ENCODE measurements around the gene ATP5F1E. TPM values are rescaled to one million over a fixed set of nuclear protein-coding genes. Genes with fewer than 3 reads are reported as not detected.
A peak's percentile ranks its signal among the peaks of the same experiment; 100 is the strongest.

The ATP5F1E gene
- total RNA-seq, 6 experiments from 2014 or later = 75.0 to 91.4 (median 84.4) TPM

- TF ChIP-seq, protein P1, sequence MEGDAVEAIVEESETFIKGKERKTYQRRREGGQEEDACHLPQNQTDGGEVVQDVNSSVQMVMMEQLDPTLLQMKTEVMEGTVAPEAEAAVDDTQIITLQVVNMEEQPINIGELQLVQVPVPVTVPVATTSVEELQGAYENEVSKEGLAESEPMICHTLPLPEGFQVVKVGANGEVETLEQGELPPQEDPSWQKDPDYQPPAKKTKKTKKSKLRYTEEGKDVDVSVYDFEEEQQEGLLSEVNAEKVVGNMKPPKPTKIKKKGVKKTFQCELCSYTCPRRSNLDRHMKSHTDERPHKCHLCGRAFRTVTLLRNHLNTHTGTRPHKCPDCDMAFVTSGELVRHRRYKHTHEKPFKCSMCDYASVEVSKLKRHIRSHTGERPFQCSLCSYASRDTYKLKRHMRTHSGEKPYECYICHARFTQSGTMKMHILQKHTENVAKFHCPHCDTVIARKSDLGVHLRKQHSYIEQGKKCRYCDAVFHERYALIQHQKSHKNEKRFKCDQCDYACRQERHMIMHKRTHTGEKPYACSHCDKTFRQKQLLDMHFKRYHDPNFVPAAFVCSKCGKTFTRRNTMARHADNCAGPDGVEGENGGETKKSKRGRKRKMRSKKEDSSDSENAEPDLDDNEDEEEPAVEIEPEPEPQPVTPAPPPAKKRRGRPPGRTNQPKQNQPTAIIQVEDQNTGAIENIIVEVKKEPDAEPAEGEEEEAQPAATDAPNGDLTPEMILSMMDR (IDR thresholded peaks at IDR 0.05) = no peak
- H3K27ac Mint-ChIP-seq = peak overlapping the region; percentile 68
Observed at GRCh38 chr20:58981628-58982364, 50.3 kb downstream of the ATP5F1E start.

GRCh38 chr20:58980711-58981627 is 51.2 kb downstream of the ATP5F1E start, which contains the start of gene NELFCD:
NELFCD (plus strand) TSS chr20:58981256; CDS start chr20:58981310, 54 bp downstream.
- Mint-ChIP-seq H3K27ac (peak within 1 kb of the TSS; percentile 68), H3K4me1 (ENCODE audit: low read depth) (peaks cover 22% of the 10 kb centered on the region), H3K4me3 (peak within 1 kb of the TSS; percentile 94), H3K9me3 (no peaks in the 10 kb centered on the region; the same call in 1 of the 2 replicates), H3K27me3 (ENCODE audit: insufficient read depth) (peaks cover 2% of the 10 kb centered on the region), H3K36me3 (ENCODE audit: low read depth) (peaks cover 7% of the 10 kb centered on the region)
- TF ChIP-seq, protein P1 (IDR thresholded peaks at IDR 0.05) = no peak
- DNase-seq = peak; percentile 59

More at GRCh38 chr20:58981628-58982364, 50.3 kb downstream of the ATP5F1E start:
- Mint-ChIP-seq H3K4me1 (ENCODE audit: low read depth) (peaks cover 22% of the 10 kb centered on the region), H3K4me3 (peak overlapping the region; percentile 94), H3K36me3 (ENCODE audit: low read depth) (peaks cover 10% of the 10 kb centered on the region), H3K9me3 (no peaks in the 10 kb centered on the region), H3K27me3 (ENCODE audit: insufficient read depth) (no peaks in the 10 kb centered on the region; the same call in none of the 2 replicates)
- peak; percentile 22 for DNase-seq

- H3K4me3 Mint-ChIP-seq = no peak overlapping the region
- TF ChIP-seq, protein P1 (IDR thresholded peaks at IDR 0.05) = no peak
- peaks cover 10% of the 10 kb centered on the region for H3K9me3 Mint-ChIP-seq
- no peak overlapping the region for H3K27ac Mint-ChIP-seq
- DNase-seq = no peak
- H3K4me1 Mint-ChIP-seq (ENCODE audit: low read depth) = peaks cover 10% of the 10 kb centered on the region
- peaks cover 3% of the 10 kb centered on the region for H3K27me3 Mint-ChIP-seq (ENCODE audit: insufficient read depth)
- H3K36me3 Mint-ChIP-seq (ENCODE audit: low read depth) = peaks cover 15% of the 10 kb centered on the region
Observed at GRCh38 chr20:58978351-58979190, 53.6 kb downstream of the ATP5F1E start.

GRCh38 chr20:58976061-58976730 is 55.9 kb downstream of the ATP5F1E start:
- TF ChIP-seq, protein P1 (IDR thresholded peaks at IDR 0.05) = no peak
- Mint-ChIP-seq H3K4me1 (ENCODE audit: low read depth) (no peaks in the 10 kb centered on the region), H3K4me3 (no peak overlapping the region), H3K36me3 (ENCODE audit: low read depth) (peaks cover 8% of the 10 kb centered on the region; the same call in 1 of the 2 replicates), H3K27me3 (ENCODE audit: insufficient read depth) (peaks cover 10% of the 10 kb centered on the region), H3K9me3 (peaks cover 10% of the 10 kb centered on the region), H3K27ac (no peak overlapping the region)
- DNase-seq = no peak

Other genes starting within 250 kb of the ATP5F1E start
- 1 to 10 TPM; 1.0 to 1.5 (median 1.3) TPM for gene GNAS-AS1, start 181.4 kb downstream of the ATP5F1E start, total RNA-seq (2021; fragmentation: NEBNext Ultra II Directional; extraction: Animal tissue kit (Norgen Biotek cat#: 25700))
- 1,000 to 10,000 TPM in 2 of 6 experiments, 100 to 1,000 TPM in 4; 820 to 1,032 (median 914) TPM for gene GNAS, start 179.6 kb downstream of the ATP5F1E start, total RNA-seq (2021; fragmentation: NEBNext Ultra II Directional; extraction: Animal tissue kit (Norgen Biotek cat#: 25700))
- 10 to 100 TPM; 52.3 to 64.0 (median 62.1) TPM for gene NELFCD, start 51.1 kb downstream of the ATP5F1E start, total RNA-seq (2021; fragmentation: NEBNext Ultra II Directional; extraction: Animal tissue kit (Norgen Biotek cat#: 25700))
- 100 to 1,000 TPM; 124 to 240 (median 136) TPM for gene CTSZ, start 25.1 kb downstream of the ATP5F1E start, total RNA-seq (2021; fragmentation: NEBNext Ultra II Directional; extraction: Animal tissue kit (Norgen Biotek cat#: 25700))
- not detected for gene TUBB1, start 12.9 kb downstream of the ATP5F1E start, total RNA-seq (2021; fragmentation: NEBNext Ultra II Directional; extraction: Animal tissue kit (Norgen Biotek cat#: 25700))
- gene PRELID3B, start 10.5 kb upstream of the ATP5F1E start, total RNA-seq (2021; fragmentation: NEBNext Ultra II Directional; extraction: Animal tissue kit (Norgen Biotek cat#: 25700)) = 10 to 100 TPM; 55.2 to 64.1 (median 59.8) TPM
- not detected for gene ZNF831, start 131.5 kb upstream of the ATP5F1E start, total RNA-seq (2021; fragmentation: NEBNext Ultra II Directional; extraction: Animal tissue kit (Norgen Biotek cat#: 25700))